Measurements from ENCODE around the gene LVRN.
"Not testable (repeated sequence)": the region's sequence is repeated elsewhere in the genome, so short reads cannot be mapped to it uniquely, and the experiment has no call there.

LVRN gene, protein sequence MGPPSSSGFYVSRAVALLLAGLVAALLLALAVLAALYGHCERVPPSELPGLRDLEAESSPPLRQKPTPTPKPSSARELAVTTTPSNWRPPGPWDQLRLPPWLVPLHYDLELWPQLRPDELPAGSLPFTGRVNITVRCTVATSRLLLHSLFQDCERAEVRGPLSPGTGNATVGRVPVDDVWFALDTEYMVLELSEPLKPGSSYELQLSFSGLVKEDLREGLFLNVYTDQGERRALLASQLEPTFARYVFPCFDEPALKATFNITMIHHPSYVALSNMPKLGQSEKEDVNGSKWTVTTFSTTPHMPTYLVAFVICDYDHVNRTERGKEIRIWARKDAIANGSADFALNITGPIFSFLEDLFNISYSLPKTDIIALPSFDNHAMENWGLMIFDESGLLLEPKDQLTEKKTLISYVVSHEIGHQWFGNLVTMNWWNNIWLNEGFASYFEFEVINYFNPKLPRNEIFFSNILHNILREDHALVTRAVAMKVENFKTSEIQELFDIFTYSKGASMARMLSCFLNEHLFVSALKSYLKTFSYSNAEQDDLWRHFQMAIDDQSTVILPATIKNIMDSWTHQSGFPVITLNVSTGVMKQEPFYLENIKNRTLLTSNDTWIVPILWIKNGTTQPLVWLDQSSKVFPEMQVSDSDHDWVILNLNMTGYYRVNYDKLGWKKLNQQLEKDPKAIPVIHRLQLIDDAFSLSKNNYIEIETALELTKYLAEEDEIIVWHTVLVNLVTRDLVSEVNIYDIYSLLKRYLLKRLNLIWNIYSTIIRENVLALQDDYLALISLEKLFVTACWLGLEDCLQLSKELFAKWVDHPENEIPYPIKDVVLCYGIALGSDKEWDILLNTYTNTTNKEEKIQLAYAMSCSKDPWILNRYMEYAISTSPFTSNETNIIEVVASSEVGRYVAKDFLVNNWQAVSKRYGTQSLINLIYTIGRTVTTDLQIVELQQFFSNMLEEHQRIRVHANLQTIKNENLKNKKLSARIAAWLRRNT

DNA sequence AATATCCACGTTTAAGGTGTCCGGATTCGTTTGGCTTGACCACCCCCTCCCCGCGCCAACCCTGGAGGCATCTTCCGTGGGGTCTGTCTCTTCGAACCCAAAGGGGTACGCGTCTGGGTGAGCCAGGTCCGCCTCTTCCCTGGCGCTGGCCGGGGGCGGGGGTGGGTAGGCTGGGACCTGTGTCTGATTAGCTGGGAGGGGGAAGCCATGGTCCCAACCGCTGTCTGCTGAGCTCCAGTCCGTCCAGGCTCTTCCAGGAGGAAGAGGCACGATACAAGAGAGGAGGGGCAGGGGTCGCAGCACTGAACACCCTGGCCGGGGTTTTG lies at the start of gene LVRN:
Gene LVRN, plus strand, starts transcription at position 237 of the 326 bp plus-strand sequence. CDS start 143 bp downstream, outside the sequence.
- H3K4me3 ChIP-seq (ENCODE audit: low read length): peak within 1 kb of the TSS; percentile 30; the same call in 1 of the 2 replicates
- no peak for TF ChIP-seq ZNF274 (IDR thresholded peaks at IDR 0.05; ENCODE audit: low read depth, low read length)

DNA sequence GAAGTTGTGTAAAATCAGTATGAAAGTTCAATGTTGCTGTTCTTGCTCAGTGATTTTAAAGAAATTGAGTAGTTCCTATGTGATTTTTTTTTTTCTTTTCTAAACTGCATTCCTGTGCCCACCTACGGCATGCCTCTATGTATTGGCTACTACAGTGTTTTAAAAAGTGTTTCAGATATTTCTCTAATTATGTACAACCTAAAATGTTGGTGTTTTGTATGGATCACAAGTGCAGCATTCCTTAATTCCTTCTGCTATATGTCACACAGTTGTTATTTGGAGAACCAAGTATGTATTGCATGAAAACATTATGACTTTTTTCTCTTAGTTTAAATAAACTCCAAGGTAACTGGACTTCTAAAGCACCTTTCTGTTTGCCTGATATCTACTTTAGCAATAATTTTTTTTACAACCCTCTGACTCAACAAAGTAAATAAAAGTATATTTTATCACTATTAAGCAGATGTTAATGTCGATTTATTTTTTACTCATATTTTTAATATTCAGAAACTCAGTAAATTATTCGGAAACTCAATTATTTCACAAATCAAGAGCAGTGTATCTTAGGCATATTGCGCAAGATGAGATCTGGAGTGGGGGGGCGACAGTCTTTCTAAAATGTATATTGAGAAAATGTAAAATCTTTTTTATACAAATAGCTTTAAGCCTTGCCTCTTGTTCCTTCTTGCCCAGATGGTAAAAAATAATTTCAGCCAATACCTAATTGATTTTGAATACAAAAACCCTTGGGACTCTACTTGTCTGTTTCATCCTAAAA lies 48.5 kb upstream of the LVRN start:
- H3K4me3 ChIP-seq (ENCODE audit: low read length): not testable (repeated sequence)

DNA sequence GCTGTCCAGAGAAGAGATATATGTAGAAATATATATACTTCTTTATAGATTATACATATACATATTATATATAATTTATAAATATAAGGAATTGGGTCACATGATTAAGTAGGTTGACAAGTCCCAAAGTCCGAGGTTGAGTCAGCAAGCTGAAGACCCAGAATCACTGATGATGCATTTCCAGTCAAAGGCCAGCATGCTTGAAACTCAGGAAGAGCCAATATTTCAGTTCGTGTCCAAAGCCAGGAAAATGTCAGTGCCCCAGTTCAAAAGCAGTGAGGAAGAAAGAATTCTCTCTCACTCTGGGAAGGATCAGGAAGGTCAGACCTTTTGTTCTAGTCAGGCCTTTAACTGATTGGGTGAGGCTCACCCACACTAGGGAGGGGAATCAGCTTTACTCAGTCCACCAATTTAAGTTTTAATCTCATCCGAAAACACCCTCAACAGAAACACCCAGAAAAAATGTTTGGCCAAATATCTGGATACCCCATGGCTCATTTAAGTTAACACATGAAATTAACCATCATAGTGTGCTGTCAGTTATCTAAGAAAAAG lies 42.0 kb upstream of the LVRN start:
- no peak overlapping the region for H3K4me3 ChIP-seq (ENCODE audit: low read length)
- no peak for TF ChIP-seq ZNF274 (IDR thresholded peaks at IDR 0.05; ENCODE audit: low read depth, low read length)

DNA sequence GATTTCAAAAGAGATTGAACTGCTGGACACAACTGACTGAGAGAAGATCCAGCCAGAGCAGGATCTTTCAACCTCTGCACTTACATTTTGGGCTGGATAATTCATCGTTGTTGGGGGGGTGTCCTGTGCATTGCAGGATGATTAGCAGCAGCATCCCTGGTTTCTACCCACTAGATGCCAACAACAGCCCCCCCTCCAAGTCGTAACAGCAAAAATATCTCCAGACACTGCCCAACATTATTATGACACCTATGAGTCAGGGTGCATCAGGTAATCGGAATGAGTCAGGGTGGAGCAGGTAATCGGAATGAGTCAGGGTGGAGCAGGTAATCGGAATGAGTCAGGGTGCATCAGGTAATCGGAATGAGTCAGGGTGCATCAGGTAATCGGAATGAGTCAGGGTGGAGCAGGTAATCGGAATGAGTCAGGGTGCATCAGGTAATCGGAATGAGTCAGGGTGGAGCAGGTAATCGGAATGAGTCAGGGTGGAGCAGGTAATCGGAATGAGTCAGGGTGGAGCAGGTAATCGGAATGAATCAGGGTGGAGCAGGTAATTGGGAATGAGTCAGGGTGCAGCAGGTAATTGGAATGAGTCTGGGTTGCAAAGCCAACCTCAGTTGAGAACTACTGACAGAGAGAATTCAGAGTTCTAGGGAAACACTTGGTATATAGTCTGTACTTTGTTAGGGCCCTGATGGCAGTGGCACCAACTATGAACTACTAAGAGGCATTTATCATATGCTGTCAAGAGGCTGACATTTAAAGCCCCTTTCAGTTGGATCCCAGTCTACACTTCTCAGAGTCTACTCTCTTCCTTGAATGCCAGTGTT lies 33.5 kb upstream of the LVRN start:
- not testable (repeated sequence) for H3K4me3 ChIP-seq (ENCODE audit: low read length)

DNA sequence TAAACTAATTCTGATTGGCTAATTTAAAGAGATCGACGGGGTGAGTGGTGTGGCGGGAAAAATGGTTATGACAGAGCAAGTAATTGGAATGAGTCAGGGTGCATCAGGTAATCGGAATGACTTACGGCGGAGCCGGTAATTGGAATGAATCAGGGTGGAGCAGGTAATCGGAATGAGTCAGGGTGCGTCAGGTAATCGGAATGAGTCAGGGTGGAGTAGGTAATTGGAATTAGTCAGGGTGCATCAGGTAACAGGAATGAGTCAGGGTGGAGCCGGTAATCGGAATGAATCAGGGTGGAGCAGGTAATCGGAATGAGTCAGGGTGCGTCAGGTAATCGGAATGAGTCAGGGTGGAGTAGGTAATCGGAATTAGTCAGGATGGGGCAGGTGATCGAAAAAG lies 32.1 kb upstream of the LVRN start:
- H3K4me3 ChIP-seq (ENCODE audit: low read length): not testable (repeated sequence)

DNA sequence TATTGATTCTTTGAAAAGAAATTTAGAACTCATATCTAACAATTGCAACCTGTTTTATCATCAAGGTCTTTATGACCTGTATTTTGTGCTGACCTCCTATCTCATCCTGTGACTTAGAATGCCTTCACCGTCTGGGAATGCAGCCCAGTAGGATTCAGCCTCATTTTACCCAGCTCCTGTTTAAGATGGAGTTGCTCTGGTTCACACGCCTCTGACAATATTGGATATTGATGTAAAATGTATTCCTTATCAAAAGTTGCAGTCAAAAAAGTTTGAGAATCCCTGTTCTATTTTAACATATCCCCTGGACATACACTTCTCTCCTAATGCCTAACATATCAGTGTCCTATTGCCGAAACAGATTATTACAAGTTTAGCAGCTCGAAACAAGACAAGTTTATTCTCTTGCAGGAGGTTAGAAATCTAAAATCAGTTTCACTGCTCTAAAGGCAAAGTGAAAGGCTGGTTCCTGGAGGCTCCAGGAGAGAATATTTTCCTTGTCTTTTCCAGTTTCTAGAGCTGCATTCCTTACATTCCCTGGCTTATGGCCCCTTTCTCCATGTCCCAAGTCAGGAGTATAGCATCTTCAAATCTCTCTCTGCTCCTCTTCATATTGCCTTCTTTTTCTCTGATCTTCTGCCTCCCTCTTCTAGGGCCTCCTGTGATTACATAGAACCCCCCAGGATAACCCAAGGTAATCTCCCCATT lies 31.5 kb upstream of the LVRN start:
- no peak overlapping the region for H3K4me3 ChIP-seq (ENCODE audit: low read length)
- no peak for TF ChIP-seq ZNF274 (IDR thresholded peaks at IDR 0.05; ENCODE audit: low read depth, low read length)

DNA sequence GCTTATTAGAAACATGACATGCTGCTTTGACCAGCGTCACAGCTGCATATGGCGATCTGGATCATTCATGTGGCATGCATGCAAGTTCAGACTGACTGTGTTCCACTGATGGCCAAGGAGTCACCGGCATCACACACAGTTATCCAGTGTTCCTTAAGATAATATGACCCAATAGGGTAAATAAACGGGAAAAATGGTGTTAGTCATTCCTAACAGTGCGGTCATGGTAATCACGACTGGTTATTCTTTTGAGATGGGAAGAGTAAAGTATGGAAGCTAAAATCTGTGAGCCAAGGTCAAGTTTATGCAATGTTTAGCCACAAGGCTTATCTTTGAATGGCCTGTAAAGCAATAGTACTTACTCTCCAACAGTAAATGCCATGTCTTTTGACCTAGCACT lies 29.3 kb upstream of the LVRN start:
- no peak overlapping the region for H3K4me3 ChIP-seq (ENCODE audit: low read length)
- TF ChIP-seq ZNF274 (IDR thresholded peaks at IDR 0.05; ENCODE audit: low read depth, low read length): no peak

DNA sequence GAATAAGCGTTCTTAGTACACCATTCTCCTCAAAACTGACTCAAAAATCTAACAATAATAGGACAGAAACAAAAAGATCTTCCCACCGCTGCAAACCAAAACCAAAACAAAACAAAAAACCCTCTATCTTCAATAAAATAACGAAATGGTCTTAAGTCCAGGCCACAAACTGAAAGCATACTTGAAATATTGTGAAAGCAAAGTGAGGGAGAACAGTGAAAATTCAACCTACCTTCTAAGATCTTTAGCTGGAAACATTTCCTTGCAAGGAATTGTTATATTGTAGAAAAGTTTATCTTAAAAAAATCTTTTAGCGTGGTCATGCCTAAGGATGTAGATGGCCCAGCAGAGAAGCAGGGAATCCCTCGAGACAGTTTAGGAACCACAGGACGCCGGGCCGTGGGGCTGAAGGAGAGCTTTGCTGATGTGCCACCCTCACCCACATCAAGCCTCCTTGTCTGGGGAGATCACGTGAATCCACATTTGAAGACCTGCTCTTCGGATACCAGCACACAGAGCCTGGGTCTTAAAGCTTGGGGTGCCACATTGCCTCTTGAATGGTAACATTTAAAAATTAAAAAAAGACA lies 27.8 kb upstream of the LVRN start:
- no peak for TF ChIP-seq ZNF274 (IDR thresholded peaks at IDR 0.05; ENCODE audit: low read depth, low read length)
- no peak overlapping the region for H3K4me3 ChIP-seq (ENCODE audit: low read length)

DNA sequence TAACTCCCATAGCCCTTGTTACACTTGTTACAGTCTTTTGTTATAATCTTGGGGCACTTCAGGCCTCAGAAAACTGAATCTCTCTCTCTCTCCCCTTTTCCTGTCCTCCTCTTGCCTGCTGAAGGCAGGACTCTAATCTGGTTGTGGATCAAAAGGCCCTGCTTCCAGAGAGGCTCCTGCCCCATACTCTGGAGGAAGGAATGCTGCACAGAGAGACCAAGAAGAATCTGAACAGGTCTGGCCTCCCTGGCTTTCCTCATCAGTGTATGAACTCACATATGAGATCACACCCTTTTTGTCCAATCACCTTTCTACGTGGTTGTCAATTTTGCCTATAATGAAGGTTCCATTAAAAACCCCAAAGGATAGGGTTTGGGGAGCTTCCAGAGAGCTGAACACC lies 26.2 kb upstream of the LVRN start:
- TF ChIP-seq ZNF274 (IDR thresholded peaks at IDR 0.05; ENCODE audit: low read depth, low read length): no peak
- H3K4me3 ChIP-seq (ENCODE audit: low read length): no peak overlapping the region

DNA sequence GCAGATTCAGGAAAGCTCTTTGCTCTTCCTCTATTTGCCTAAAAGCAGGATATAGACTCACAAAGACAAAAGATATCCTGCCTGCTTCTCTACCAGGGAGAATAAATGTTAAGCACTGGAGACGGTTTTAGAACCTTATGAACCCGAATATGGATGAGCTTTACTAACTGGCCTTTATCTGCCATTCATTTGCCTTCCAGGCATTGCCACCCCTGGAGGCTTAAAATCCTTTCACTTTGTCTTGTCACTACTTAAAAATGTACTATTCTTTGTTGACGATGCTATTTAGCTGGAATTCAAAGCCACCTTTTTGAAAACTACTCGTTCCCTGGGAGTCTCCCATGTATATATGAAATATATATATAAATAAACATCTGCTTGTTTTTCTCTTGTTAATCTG lies 23.2 kb upstream of the LVRN start:
- no peak for TF ChIP-seq ZNF274 (IDR thresholded peaks at IDR 0.05; ENCODE audit: low read depth, low read length)
- no peak overlapping the region for H3K4me3 ChIP-seq (ENCODE audit: low read length)

DNA sequence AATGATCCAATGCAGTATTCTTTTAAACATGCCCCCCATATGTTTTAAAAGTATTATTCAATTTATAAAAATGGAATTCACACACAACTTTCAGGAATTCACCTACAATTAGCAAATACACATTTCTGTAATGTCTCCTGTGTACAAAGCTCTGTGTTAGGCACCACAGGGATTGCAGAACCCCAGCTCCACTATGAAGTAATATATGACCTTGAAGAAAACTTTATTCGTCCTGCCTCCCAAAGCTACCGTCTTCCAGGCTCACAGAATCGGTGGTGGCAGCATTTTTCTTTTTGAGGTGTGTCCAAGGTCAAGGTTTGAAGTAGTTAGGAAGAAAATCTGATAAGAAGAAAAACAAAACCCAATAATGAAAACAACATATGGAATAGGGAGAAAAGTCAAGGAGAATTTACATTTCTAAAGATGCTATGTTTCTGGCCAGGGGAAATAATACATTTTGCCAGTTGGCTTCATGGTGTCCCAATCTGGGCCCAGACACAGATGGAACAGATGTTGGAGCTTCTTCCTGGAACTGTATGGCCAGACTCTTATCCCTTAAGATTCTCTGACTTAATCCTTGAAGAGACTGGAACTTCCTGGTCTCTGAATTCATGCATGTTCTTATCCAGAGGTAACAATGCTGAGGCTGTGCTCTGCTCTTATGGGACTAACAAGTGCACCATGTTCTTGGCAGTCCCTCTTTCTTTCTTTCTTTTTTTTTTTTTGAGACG lies 22.0 kb upstream of the LVRN start:
- no peak for TF ChIP-seq ZNF274 (IDR thresholded peaks at IDR 0.05; ENCODE audit: low read depth, low read length)
- H3K4me3 ChIP-seq (ENCODE audit: low read length): no peak overlapping the region
